ENCODE results near the gene SMTN. TPM values are rescaled to one million over a fixed set of nuclear protein-coding genes. Genes with fewer than 3 reads are reported as not detected.

Gene SMTN
- polyA plus RNA-seq, 1 of the 3 experiments (the other 2 are of a cell fraction): 30.4 TPM

DNA sequence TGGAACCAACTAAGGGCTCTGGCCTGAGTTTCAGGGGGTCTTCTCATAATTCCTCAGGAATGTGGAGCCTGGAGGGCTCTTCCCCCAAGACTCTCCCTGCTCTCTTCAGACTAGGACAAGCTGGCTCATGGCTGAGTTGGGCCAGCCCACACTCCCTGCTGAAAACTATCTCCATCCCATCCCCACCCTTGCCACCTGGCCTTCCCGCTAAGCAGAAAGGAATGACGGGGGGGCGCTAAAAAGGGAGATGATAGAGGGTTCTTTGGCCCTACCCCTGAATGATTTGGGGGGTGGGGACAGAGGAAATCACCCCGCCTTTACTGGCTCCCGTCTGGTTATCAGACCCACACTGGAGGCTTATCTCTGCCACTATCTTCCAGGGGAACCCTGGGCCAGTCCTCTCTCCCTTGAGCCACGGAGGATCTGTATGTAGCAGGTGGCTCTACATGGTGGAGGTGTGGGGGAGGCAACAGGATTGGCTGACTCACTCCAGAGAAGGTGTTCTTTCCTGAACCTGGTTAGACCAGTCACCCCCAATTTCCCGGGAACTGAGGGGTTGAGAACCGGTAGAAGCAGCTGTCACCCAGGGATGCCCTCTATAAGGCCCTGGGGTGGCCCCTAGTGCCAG, 5.7 kb downstream of the SMTN start:
- Histone ChIP-seq H3K4me1 (ENCODE audit: control insufficient read depth in 1 of 2, insufficient read depth in 2 of 2, low read depth in 1 of 2, low read length in 1 of 2) (peaks cover 21 to 32% of the 10 kb centered on the region in 2 experiments; a peak in 2 of 4 replicates), H3K27me3 (ENCODE audit: insufficient read depth) (no peaks in the 10 kb centered on the region), H3K36me3 (replicated peaks in 1 of 2; ENCODE audit: control insufficient read depth in 1 of 2, insufficient read depth in 2 of 2, low read length in 1 of 2) (peaks cover 0 to 24% of the 10 kb centered on the region in 2 experiments), H3K4me2 (no peak overlapping the region), H3K4me3 (ENCODE audit: low read depth in 2 of 2, low read length in 1 of 2) (no peak overlapping the region), H3F3A (replicated peaks; ENCODE audit: insufficient read depth) (no peaks in the 10 kb centered on the region), H3K79me2 (ENCODE audit: insufficient read depth) (peaks cover 47% of the 10 kb centered on the region), H4K20me1 (ENCODE audit: insufficient read depth) (no peaks in the 10 kb centered on the region), H3K27ac (ENCODE audit: low read depth in 2 of 2, low read length in 1 of 2) (no peak overlapping the region), H3K9ac (no peak overlapping the region), H2AFZ (ENCODE audit: low read depth) (no peak overlapping the region), H3K9me2 (no peaks in the 10 kb centered on the region), H3K9me3 (no peaks in the 10 kb centered on the region)
- DNase-seq: peak; percentile 13
- TF ChIP-seq NRF1 (IDR thresholded peaks at IDR 0.05; ENCODE audit: low read depth, low read length) (no peak), RXRA (IDR thresholded peaks at IDR 0.05; ENCODE audit: borderline replicate concordance, low read depth) (no peak), SIN3A (IDR thresholded peaks at IDR 0.05; ENCODE audit: borderline replicate concordance, low read depth, low read length) (no peak), MEF2A (IDR thresholded peaks at IDR 0.05; ENCODE audit: borderline replicate concordance, low read depth) (no peak), TEAD4 (IDR thresholded peaks at IDR 0.05; ENCODE audit: borderline replicate concordance, insufficient read depth) (no peak)
- TF ChIP-seq, protein P1, sequence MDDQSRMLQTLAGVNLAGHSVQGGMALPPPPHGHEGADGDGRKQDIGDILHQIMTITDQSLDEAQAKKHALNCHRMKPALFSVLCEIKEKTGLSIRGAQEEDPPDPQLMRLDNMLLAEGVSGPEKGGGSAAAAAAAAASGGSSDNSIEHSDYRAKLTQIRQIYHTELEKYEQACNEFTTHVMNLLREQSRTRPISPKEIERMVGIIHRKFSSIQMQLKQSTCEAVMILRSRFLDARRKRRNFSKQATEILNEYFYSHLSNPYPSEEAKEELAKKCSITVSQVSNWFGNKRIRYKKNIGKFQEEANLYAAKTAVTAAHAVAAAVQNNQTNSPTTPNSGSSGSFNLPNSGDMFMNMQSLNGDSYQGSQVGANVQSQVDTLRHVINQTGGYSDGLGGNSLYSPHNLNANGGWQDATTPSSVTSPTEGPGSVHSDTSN (IDR thresholded peaks at IDR 0.05): no peak
- ChIA-PET CTCF (interaction anchor here (1.0 to 9.4 kb wide), 12 partner anchors 9 to 323 kb away, joined by 3 to 85 read pairs (median 14); partner anchors contain the start of genes LIMK2, PLA2G3 and SELENOM), POLR2A (no interaction called here)
- WGBS (ENCODE audit: low lambda C conversion rate): 90% methylated on average over 7 of the region's 8 CpGs

DNA sequence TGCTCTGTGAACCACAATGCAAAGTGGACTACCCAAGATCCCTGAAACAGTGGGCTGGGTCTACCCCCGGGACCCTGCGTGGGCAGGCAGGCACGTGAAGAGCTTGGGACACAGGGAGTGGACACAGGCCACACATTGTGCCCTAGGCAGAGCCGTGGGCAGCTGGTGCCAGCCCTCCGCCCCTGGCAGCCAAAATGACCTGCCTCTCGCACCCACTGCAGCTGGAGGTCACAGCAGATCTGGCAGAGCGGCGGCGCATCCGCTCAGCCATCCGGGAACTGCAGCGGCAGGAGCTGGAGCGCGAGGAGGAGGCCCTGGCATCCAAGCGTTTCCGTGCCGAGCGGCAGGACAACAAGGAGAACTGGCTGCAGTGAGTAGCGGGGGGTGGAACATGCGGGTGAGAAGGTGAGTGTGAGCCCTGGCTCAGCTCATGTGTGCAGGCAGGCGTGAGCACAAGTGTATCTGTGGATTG, 6.7 kb downstream of the SMTN start:
- no peaks in the 10 kb centered on the region for H3K27me3 ChIP-seq (ENCODE audit: insufficient read depth)
- TF ChIP-seq, protein P2, sequence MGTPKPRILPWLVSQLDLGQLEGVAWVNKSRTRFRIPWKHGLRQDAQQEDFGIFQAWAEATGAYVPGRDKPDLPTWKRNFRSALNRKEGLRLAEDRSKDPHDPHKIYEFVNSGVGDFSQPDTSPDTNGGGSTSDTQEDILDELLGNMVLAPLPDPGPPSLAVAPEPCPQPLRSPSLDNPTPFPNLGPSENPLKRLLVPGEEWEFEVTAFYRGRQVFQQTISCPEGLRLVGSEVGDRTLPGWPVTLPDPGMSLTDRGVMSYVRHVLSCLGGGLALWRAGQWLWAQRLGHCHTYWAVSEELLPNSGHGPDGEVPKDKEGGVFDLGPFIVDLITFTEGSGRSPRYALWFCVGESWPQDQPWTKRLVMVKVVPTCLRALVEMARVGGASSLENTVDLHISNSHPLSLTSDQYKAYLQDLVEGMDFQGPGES (IDR thresholded peaks at IDR 0.05; ENCODE audit: low read depth, low read length): no peak
- TF ChIP-seq NRF1 (IDR thresholded peaks at IDR 0.05; ENCODE audit: low read depth, low read length) (no peak), SIN3A (IDR thresholded peaks at IDR 0.05; ENCODE audit: borderline replicate concordance, low read depth, low read length) (no peak), JUND (IDR thresholded peaks at IDR 0.05) (no peak), NFIC (IDR thresholded peaks at IDR 0.05; ENCODE audit: borderline replicate concordance) (no peak)
- no peaks in the 10 kb centered on the region for H3K9me3 ChIP-seq
- DNase-seq: peak; percentile 8
- H3K79me2 ChIP-seq (ENCODE audit: insufficient read depth): peaks cover 38% of the 10 kb centered on the region
- ChIA-PET CTCF (interaction anchor here (0.8 to 9.4 kb wide), 15 partner anchors 13 to 310 kb away, joined by 3 to 85 read pairs (median 5); partner anchors contain the start of genes LIMK2, PLA2G3 and SELENOM), POLR2A (no interaction called here)
- H3K4me3 ChIP-seq (ENCODE audit: low read depth in 2 of 2, low read length in 1 of 2): no peak overlapping the region
- no peak overlapping the region for H3K9ac ChIP-seq
- no peaks in the 10 kb centered on the region for H3K9me2 ChIP-seq
- no peaks in the 10 kb centered on the region for H4K20me1 ChIP-seq (ENCODE audit: insufficient read depth)
- H3K4me2 ChIP-seq: no peak overlapping the region
- no peak overlapping the region for H2AFZ ChIP-seq (ENCODE audit: low read depth)
- H3K4me1 ChIP-seq (ENCODE audit: control insufficient read depth in 1 of 2, insufficient read depth in 2 of 2, low read depth in 1 of 2, low read length in 1 of 2): peaks cover 15 to 23% of the 10 kb centered on the region in 2 experiments; a peak in 2 of 4 replicates
- H3K36me3 ChIP-seq (replicated peaks in 1 of 2; ENCODE audit: control insufficient read depth in 1 of 2, insufficient read depth in 2 of 2, low read length in 1 of 2): peaks cover 6 to 29% of the 10 kb centered on the region in 2 experiments
- H3F3A ChIP-seq (replicated peaks; ENCODE audit: insufficient read depth): no peaks in the 10 kb centered on the region
- no peak overlapping the region for H3K27ac ChIP-seq (ENCODE audit: low read depth in 2 of 2, low read length in 1 of 2)
- WGBS (ENCODE audit: low lambda C conversion rate): 96% methylated on average over 16 of the region's 21 CpGs

All from SK-N-SH (cell line).